GM12801 (cell line): ENCODE results near the gene ASB9.

ENCODE experiments used
- TF ChIP-seq, protein P1 (sequence below): IDR thresholded peaks from one replicate; pipeline ENCODE4 v1.5.1; 2011; ENCODE audit warnings: control low read depth; ENCODE audit not compliant: insufficient read length; ENCODE audit errors: extremely low read depth

ASB9 gene

DNA sequence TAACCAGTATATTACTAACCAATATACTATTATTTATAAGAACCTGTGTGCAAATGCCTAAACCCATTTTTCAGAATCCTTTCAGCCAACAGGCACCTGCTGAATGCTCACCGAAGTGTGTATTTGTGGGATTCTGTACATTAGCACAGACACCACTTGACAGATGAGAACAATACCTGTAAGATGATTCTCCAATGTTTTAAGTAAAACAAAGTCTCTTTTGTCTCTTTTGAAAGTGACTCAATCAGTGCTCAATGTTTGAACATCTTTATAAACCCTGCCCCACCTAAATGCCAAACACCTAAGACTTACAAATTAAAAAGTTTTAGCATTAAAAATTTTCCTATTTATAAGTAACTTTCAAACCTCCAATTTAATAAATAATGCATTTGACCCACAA is 763 bp downstream of the ASB9 start:
- TF ChIP-seq, protein P1, sequence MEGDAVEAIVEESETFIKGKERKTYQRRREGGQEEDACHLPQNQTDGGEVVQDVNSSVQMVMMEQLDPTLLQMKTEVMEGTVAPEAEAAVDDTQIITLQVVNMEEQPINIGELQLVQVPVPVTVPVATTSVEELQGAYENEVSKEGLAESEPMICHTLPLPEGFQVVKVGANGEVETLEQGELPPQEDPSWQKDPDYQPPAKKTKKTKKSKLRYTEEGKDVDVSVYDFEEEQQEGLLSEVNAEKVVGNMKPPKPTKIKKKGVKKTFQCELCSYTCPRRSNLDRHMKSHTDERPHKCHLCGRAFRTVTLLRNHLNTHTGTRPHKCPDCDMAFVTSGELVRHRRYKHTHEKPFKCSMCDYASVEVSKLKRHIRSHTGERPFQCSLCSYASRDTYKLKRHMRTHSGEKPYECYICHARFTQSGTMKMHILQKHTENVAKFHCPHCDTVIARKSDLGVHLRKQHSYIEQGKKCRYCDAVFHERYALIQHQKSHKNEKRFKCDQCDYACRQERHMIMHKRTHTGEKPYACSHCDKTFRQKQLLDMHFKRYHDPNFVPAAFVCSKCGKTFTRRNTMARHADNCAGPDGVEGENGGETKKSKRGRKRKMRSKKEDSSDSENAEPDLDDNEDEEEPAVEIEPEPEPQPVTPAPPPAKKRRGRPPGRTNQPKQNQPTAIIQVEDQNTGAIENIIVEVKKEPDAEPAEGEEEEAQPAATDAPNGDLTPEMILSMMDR = no peak

DNA sequence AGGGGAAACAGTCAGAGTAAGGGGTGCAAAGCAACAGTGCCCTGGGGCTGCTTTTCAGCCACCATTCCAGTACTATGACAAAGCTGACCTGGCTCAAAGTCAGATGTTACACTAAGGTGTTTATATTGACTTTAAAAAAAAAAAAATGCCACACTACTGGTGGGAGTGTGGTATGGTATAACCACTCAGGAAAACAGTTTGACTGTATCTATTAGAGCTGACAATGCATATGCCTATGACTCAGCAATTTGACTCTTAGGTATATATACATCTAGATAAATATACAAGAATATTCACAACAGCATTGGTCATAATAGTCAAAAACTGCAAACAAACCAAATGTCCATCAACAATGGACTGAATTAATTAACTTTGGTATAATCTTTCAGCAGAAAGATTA is 15.0 kb downstream of the ASB9 start:
- TF ChIP-seq, protein P1 = no peak

DNA sequence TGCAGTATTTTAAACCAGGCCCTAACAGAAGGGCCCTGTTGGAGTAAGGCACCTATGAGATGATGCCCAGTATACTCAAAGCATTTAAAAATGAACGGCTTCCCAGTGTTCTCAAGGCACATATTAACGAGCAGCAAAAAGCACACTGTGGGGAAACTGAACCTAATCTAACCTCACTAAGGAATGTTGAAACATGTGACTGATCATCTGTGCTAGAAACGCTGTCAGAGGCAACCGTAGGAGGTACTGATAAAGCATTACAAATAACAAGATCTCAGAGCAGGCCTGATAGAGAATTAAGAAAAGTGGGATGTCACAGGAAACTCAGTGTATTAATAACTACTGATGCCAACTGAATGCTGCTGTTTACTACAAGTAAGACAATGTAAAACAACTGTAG is 24.0 kb downstream of the ASB9 start:
- TF ChIP-seq, protein P1 = no peak

DNA sequence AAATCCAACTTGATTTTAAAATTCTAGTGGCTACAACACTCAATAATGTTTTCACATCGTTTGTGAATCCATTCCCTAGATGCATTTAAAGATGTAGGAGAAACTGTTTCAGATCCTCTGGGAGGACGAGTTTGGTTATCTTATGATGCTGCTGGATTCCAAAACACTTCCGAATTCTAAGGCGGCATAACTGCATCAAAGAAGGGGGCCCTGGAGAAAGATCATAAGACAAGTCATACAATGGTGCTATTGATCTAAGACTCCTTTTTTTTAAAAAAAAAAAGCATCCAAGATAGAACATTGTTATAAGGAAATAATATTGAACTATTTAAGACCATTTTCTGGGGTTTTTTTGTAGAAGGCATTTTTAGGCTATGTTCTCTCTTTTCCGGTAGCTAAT is 25.5 kb downstream of the ASB9 start:
- TF ChIP-seq, protein P1 = no peak

DNA sequence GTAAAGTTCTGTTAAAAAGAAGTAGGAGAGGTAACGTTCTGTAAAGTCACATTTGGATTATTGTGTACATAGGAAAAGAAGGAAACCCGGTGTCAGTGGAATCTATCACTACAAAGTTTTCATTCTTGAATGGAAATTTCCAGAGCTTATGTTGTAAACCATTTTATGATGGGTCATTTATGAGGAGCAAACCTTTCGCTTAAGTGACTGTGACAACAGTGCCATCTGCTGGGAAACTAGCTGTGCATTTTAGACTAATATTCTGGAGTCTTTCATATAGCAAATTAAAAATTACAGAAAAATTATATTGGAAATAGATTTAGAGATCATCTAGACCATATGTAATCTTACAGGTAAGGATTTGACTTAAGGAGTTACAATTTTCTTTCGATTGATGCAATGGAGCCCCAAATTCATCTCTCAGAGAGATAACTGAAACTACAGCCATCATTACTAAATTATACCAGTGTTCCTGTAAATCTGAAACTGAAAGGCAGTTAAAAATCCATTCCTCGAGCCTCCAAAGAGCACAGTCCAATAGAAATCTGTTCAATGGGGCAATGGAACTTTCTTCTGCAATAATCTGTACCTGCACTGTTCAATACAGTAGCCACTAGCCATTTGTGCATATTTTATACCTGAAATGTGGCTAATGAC is 26.9 kb downstream of the ASB9 start:
- TF ChIP-seq, protein P1 = no peak

DNA sequence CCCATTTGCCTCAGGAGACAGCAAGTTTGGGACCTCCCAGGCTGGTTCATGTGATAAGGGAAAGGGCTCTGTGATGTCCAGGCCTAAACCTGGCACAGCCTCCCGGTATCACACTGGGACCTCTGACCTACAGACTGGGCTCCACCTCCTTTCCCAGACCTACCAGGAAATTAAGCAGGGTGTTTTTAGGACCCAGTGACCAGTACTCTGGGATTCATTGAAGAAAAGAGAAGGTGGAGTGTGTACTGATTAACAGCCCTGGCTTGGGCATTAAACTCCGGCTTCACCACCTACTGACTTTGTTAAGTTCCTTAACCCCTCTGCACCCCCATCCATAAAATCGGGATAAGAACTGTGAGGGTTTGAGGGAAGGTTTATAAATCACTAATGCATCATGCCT is 28.6 kb downstream of the ASB9 start:
- TF ChIP-seq, protein P1 = no peak

DNA sequence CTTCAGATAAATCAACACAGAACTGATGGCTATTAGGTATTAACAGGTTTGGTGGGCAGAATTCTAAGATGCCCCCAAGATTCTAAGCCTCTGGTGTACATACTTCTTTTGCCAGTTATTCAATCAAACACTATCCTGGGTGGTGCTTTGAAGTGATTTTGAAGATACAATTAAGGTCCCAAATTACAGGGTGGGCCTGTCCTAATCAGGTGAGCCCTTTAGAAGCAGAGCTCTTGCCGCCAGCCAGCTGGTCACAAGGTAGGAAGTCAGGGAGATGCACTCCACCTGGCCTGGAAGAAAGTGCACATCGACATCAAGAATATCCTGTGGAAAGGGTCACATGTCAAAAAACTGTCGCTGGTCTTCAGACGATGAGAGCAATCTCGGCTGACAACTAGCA is 29.5 kb downstream of the ASB9 start:
- TF ChIP-seq, protein P1 = no peak
